Stimulated activated CD8-positive, alpha-beta memory T cell treated with anti-CD3 and anti-CD28 coated beads, Interleukin-15, amount 100 ng/mL, for 24 hours (primary cell): ENCODE data around the gene DNAH17.

Source experiments
- DNase-seq: peaks from one replicate; pipeline ENCODE4 v3.0.0-alpha.2; 2020; ENCODE audit warnings: low read depth

The DNAH17 gene

DNA sequence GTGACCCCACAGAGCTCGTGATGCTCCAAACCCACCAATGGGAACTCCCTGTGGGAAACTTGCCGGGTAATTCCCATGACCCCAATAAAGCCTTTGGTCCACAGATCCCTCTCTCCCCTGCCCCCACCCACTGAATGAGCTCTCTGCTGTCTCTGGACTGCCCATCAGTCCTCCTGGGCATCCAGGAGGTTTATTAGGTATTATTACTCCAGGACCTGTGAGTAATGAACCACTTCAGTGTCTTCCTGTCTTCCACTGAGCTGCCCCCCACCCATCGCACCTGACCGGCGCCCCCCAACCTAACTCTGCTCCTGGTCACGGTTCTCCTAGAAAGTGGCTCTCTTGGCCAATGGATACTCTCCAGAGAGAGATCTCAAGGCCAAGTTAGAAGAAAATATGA is 28.7 kb upstream of the DNAH17 start:
- no peak for DNase-seq

DNA sequence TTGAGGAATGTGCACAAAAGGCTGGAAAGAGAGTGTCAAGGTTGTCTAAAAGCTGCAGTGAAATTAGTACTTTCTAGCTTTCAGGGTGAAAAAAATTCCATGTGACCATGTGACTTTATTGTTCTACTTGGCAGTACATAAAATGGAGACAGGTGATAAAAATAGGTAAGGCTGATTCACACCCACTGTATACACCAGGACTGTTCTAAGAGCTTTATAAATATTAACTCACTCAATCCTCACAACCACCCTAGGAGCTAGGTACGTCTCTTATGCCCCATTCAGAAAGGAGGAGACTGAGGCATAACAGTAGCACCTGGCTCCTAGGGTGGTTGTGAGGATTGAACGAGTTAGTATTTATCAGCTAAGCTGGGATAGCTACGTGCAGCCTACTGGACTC is 28.2 kb upstream of the DNAH17 start:
- no peak for DNase-seq

DNA sequence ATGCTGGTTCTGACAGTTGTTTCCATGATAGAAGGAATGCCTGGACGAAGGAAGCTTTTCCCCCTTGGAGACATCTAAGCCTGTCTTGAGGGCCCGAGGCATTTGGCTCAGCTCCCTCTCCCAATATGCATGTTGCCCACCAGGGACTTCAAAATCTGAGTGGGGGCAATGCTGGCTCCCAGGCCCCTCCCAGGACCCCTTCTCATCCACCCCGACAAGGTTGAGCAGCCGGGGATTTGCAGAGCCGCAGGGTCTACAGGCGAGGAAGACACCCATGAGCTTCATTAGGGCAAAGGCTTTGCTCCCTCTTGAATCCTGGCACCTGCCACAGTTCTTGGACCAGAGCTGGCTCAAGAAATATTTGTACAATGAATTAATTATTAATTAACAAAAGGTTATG is 25.1 kb upstream of the DNAH17 start:
- no peak for DNase-seq

DNA sequence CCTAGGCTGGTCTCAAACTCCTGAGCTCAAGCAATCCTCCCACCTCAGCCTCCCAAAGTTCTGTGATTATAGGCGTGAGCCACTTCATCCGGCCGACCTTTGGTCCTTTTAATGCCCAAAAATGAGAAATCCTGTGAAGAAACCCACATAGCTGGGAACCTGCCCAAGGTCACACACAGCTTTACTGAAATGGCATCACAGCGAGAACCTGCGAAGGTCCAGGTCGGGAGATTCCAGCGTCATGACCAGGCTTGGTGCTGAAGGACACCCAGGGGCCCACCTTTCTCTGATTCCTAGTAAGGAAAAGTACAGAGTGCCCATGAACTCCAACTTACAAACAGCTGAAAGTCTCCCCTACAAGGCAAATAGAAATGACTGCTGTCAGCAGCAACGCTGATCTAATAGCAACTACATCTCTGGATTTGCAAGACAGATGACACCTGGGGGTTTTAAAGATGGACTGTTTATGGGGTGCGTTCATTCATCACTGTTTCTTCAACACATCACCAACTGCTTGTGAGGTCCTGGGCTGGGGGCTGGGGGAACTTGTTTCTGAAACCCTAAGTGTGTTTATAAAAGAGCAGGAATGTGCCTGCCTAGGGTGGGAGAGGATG is 24.5 kb upstream of the DNAH17 start:
- DNase-seq: no peak

DNA sequence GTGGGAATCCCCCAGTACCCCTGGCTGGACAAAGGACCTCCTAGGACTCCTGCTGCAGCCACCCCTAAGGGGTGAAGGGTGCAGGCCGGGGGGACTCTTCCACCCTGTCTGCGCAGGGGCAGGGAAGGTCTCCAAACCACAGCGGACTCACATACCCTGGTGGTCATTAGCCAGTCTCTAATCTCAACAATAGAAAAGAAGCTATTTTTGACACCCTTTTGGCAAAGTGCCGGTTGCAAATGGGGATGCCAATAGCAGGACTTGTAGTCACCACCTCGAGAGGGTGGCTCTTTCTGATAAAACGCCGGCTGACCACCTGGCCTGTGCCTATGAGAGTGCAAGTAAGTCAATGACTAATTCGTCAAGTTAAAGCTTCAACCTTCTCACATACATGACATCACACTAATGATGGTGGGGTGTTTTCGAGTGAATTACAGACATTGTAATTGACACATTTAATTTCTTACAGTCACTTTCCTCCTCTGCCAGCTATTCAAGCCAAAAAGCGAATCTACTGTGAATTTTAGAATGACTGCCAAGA is 23.1 kb upstream of the DNAH17 start:
- DNase-seq: no peak

DNA sequence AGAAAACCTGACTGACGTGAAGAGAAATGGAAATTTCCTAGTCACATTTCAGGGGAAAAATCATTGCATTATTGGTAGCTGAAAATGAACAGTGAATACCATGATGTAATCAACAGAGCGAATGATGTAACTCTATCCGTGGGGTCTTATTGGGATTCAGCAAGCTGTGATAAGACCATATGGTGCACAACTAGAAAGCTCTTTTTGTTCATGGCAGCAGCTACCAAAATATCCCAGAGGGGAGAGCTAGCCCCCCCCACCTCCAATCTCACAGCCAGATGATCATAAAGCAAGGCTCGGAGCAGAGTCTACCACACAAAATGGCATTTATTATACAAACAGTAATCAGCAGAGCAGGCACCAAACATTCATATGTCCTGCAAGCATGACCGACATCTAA is 22.2 kb upstream of the DNAH17 start:
- no peak for DNase-seq

DNA sequence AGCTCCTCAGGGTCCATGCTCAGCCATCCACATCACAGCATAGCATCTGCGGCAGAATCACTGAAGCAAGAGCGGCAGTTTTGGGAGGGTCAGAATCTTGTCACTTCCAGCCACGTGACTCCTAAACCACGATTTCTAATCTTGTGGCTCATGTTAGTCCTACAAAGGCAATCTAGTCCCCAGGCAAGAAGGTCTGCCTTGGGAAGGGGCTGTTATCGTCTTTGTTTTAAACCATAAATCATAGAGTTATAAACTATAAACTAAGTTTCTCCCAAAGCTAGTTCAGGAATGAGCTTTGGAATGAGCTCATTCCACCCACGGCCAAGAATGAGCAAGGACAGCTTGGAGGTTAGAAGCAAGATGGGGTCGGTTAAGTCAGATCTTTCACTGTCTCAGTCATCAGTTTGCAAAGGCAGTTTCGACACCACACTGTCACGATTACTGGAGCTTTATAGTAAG is 20.8 kb upstream of the DNAH17 start:
- DNase-seq: no peak

DNA sequence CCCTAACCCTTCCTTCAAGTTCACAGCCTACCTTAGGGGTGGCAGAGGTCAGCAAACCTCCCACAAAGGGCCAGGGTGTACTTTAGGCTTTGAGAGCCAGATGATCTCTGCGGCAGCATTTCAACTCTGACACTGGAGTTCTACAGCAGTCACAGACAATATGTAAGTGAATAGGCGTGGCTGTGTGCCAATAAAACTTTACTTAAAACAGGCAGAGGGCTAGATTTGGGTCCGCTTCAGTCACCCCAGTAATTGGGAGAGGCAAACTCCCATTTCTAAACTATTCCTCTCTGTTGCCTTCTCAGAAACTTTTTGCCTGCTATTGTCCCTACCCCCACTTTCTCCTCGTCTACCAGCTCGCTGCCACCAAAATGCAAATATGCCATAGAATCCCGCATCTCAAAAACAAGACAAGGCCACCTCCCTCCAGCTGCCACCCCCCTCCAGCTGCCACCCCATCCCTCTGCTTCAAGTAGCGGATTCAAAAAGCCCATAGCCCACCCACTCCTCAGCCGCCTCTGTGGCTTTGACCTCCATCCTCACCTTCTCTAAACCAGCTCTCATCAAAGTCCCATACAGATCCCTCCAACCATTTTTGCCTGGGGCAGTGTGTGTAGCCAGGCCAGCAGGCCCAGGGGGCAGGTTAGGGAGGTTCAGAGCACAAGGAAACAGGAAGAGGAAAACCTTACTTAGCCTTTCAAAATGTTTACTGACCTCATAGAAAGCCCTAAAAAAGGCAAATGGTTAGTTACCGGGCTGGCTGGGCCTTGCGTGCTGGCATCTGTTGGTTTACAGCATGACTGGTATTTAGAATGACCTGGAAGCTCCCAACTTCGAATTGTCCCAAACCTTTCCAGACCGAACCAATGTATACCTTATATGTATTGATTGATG is 19.9 kb upstream of the DNAH17 start:
- DNase-seq: no peak

DNA sequence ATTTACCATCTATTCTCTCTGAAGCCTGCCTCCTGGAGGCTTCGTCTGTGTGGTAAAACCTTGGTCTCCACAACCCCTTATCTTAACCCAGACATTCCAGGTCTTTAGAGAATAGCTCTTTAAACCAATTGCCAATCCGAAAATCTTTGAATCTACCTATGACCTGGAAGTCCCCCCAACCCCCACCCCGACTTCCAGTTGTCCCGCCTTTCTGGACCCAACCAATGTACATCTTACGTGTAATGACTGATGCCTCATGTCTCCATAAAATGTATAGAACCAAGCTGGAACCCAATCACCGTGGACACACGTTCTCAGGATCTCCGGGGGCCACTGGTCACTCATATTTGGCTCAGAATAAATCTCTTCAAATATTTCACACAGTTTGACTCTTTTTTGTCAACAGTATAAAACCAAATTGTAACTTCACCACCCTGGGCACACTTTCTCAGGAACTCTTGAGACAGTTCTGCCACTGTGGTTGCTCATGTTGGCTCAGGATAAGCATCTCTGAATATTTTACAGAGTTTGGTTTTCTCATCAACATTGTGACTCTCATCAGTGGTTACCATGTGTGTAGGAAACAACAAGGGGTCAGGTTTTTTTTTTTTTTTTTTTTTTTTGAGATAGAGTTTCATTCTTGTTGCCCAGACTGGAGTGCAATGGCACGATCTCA is 18.1 kb upstream of the DNAH17 start:
- no peak for DNase-seq

DNA sequence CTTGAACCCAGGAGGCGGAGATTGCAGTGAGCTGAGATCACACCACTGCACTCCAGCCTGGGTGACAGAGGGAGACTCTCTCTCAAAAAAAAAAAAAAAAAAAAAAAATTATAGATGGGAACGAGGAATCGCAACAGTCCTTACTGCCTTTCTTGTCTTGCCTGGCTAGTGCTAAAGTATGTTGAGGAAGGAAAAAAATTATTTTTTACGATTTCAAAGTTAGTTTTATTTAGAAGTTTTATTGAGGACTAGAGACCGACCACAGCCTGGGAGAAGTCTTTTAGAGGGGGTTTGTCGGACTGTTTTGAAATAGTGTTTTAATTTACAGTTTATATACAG is 15.8 kb upstream of the DNAH17 start:
- DNase-seq: no peak

DNA sequence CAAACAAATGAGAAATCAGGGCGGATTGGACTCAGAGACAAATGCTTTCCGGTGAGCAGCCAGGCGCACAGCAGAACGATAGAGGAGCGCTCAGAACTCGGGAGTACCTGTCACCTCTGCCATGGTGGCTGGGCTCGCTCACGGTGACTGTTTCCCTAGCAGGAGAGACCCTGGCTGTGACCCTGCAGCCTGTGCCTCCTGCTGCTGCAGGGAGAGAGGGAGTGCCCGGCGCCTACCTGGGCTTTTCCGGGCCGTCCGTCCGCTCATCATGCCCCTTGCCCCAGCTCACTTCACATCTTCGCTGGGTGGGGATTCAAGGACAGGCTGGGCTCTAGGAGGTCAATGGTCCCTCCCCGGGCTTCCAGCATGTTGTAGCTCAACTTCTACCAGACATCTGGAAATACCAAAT is 14.1 kb upstream of the DNAH17 start:
- no peak for DNase-seq

DNA sequence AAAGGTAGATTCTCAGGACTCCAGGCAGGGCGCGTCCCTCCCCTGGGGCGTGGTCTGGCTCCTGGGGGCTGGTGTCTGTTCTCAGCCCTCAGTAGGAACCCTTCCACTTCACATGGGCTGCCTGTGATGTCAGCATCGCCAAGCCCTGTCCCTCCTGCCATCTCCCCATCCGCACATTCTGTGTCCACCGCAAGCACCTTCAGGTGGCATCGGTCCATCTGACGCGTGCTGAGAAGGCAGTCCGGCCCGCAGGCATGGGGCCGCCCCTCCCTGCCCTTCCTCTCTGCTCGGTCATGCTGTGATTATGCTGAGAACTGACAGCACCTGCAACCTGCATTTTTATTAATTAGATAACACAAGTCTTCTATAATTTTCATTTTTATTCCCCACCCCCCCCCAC is 12.7 kb upstream of the DNAH17 start:
- DNase-seq: no peak

DNA sequence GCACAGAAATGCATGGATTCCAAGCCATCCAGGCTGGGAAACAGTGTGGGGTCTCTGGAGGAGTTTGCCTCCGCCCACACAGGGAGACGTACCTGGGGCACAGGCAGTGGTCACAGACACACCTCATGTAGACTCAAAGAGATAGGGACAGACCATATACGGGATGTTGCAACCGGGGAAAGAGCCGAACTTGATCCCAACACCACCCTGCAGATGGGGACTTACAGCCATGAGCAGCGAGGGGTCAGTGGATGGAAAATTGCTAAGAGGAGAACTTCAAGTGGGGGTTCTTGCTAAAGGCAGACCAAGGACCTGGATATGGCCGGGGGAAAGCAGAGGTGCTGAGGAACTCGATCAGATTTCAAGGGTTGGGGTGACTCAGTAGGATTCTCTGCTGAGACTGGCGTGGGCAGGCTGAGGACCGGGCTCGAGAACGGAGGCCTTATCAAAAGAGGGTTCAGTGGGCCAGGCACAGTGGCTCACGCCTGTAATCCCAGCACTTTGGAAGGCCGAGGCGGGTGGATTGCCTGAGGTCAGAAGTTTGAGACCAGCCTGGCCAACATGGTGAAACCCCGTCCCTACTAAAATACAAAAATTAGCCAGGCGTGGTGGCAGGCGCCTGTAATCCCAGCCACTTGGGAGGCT is 12.0 kb upstream of the DNAH17 start:
- DNase-seq: no peak

DNA sequence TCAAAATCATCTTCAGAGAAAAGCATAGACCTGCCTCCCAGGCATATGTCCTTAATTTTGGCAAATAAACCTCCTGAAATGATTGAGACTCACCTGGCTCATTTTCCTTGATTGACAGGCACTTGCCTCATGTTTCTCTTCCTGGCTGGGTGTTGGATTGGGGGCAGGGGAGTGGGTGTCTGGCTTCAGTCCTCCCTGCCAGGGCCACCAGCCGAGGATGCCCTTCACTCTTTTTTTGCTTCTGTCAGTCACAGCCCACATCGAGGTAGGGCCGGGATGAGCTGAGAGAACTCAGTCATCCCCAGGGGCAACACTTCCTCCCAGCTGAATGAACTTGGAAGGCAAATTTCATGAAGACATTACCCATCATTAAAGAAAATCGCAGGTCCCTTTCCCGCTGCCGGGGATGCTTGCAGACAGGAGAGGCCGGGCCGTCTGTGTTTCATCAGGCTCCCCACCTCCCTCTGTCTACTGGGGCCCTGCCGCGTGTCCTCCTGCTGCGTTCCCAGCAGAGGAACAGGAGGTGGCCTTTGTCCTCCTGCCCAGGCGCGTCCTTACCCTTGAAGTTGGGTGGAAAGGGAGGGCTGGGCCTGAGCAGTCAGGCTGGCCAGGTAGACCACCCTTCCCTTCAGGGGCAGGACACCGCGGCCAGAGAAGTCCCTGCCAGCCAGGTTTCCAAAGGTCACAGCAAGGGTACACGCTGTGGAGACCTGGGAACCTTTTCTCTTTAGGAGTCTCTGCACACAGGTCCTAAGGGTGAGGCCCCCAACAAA is 11.2 kb upstream of the DNAH17 start:
- DNase-seq: no peak

DNA sequence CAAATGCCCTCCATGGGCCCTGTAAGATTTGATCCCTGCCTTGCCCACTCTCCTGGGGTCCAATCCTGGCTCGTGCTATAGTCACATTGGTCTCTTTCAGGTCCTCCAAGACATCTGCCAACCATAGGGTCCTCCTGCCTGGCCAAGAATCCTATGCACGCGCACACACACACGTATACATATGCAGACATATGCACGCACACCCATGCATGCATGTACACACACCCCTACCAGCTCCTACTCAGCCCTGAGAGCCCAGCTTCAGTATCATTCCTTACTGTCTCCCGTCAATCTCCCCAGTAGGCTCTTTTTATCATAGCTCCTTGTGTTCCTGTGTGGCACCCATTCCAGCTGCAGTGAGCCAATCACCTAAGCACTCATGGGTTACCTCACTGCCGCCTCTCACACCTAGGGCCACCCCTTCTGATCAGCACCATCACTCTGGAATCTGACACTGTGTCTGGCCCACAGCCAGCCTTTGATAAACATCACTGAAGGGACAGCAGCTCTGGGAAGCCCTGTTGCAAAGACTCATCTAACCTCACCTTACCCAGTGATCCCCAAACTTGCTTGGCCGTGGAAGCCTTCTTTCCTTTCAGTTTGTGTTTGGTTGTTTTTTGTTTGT is 7.9 kb upstream of the DNAH17 start:
- no peak for DNase-seq

DNA sequence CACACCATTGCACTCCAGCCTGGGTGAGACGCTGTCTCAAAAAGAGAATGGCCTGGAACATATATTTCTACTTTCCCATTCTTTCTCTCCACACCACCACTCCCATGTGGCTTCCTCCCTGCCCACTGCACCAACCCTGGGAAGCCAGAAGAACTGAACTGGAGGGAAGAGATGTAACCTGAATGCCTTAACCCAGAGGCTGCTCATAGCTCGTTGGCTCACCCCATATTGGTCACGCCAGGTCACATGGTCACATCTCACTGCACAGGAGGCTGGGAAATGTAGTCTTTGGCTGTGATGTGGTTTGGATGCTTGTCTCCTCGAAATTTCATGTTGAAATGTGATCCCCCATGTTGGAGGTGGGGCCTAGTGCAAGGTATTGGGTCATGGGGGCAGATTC is 5.9 kb upstream of the DNAH17 start:
- DNase-seq: no peak

DNA sequence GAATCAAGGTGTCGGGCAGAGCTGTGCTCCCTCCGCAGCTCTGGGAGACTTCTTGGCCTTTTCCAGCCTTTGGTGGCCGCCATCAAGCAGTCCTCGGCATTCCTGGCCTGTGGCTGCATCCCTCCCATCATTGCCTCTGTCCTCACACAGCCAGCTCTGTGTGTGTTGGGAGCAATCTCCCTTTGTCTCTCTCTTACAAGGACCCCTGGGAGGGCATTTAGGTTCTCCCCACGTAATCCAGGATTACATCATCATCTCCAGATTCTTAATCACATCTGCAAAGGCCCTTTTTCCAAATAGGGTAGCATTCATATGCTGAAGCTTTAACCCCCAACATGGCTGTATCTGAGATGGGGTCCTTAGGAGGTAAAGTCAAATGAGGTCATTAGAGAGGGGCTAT is 4.1 kb upstream of the DNAH17 start:
- no peak for DNase-seq

DNA sequence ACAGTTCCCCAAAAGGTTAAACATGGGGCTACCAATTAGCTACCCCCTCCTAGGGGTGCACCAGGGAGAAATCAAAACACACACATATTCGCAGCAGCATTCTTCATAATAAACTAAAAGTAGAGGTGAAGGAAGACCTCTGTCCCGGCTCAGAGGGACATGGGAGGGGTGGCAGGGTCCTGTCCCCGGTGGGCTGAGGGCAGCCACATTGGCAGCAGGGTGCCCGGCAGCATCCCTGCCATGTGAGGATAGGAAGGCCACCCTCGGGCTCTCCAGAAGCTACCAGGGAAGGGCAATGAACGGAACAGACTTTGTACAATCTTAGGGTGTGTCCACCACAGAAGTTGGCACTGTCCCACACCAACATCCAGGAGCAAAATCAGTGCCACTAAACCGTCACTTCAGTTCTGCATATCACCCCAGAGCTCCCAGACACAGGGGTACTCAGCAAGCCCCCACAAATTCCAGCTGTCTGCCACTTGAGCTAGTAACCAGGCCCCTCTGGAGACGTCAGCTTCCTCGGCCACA is 3.1 kb upstream of the DNAH17 start:
- no peak for DNase-seq

DNA sequence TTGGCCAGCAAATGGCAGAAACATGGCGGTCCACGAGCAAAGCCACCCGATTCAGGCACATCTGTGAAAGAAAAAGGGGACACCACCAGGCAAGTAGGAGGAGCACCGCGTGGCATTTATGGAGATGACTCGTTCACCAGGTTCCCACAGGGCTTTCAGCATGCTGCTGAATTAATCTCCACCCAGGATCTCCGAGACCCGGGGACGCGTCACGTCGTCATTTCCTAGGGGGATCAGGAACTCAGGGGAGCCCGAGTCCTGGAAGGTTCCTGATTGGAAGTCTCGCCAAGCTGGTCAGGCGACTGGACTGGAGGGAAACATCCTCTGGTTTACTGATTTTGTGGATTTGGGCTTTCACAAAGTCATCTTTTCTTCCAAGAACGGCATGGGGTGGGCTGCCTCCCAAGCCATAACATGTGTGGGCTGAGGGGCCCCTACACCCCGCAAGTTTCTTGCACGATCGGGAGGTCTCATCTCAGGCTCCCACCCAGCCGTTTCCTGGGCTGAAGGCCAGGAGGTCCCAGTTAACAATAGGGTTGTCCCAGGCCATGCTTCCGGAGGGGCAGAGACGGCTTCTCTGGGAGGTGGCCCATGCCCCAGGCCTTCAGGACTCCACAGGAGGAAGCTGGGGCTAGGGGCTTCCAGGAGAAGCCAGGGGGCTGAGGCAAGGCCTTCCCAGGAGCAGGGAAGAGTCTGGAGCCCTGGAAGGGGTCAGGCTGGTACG is 645 bp downstream of the DNAH17 start:
- no peak for DNase-seq

DNA sequence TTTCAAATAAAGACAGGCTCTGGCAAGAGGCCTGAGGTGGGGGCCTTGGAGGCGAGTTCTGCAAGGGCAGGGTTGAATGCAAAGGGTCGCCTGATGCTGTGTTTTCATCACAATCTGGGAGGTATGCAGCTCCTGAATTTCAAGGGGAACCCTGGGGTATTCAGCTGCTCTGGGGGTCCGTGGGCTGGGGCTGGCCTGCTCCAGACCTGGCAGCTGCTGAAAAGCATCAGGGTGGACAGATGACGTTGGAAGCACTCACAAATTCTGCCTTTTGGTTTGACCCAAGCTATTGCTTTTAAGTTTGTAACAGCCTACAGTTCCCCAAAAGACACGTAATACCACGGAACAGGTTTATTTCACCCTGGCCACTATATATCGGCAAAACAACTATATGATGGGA is 1.3 kb downstream of the DNAH17 start:
- DNase-seq: no peak
